Suprapubic skin (tissue), 4 donors: ENCODE results near the gene MED13L. TPM values are rescaled to one million over a fixed set of nuclear protein-coding genes. Genes with fewer than 3 reads are reported as not detected.

Source experiments
- DNase-seq, 2 donors: peaks; one replicate each; pipeline ENCODE4 v3.0.0-alpha.2; 2019; ENCODE audit warnings: low spot score in 2 of 2
- H3K27ac ChIP-seq: fragments of 200-600 bp; sonication (generic); one replicate; pipeline ENCODE4 v1.5.1; 2019
- H3K27me3 ChIP-seq: fragments of 200-600 bp; sonication (generic); one replicate; pipeline ENCODE4 v1.5.1; 2019
- H3K36me3 ChIP-seq: fragments of 200-600 bp; sonication (generic); one replicate; pipeline ENCODE4 v1.5.1; 2019
- H3K4me1 ChIP-seq: fragments of 200-600 bp; sonication (generic); one replicate; pipeline ENCODE4 v1.5.1; 2019
- H3K4me3 ChIP-seq: fragments of 200-600 bp; sonication (generic); one replicate; pipeline ENCODE4 v1.5.1; 2019; ENCODE audit warnings: mild to moderate bottlenecking
- H3K9me3 ChIP-seq: fragments of 200-600 bp; sonication (generic); one replicate; pipeline ENCODE4 v1.5.1; 2019
- CTCF ChIP-seq, 2 donors: fragments of 200-600 bp in 1 of 2; fragments of 450-650 bp in 1 of 2; sonication (generic) in 1 of 2; IDR thresholded peaks; one replicate each; pipeline ENCODE4 v1.5.1; 2016 to 2019; ENCODE audit warnings: antibody characterized with exemption in 2 of 2, mild to moderate bottlenecking in 1 of 2, moderate library complexity in 1 of 2
- EP300 ChIP-seq: sonication (generic); formaldehyde crosslinking; IDR thresholded peaks from one replicate; pipeline ENCODE4 v1.6.1; 2017; ENCODE audit warnings: antibody characterized with exemption
- POLR2A ChIP-seq, 2 donors: fragments of 450-650 bp; IDR thresholded peaks; one replicate each; pipeline ENCODE4 v1.6.1; 2017; ENCODE audit warnings: antibody characterized with exemption in 2 of 2, mild to moderate bottlenecking in 2 of 2, moderate library complexity in 2 of 2
- POLR2AphosphoS5 ChIP-seq, 3 donors: sonication (generic); formaldehyde crosslinking; IDR thresholded peaks; one replicate each; pipeline ENCODE4 v1.6.1; 2017; ENCODE audit warnings: antibody characterized with exemption in 3 of 3
- WGBS: methylation state at CpG from one replicate; pipeline ENCODE4 v1.1.5; 2018; 5-methylcytosine and 5-hydroxymethylcytosine counted together
- total RNA-seq, 4 donors: library from RNA; depleted of rRNA; stranded (reverse); fragments of >200 nt; gene quantifications; one replicate each; pipeline ENCODE4 v1.1.0, GENCODE V29; 2016

MED13L gene
- total RNA-seq, 4 donors from 2014 or later, result 173 to 418 (median 228) TPM

DNA sequence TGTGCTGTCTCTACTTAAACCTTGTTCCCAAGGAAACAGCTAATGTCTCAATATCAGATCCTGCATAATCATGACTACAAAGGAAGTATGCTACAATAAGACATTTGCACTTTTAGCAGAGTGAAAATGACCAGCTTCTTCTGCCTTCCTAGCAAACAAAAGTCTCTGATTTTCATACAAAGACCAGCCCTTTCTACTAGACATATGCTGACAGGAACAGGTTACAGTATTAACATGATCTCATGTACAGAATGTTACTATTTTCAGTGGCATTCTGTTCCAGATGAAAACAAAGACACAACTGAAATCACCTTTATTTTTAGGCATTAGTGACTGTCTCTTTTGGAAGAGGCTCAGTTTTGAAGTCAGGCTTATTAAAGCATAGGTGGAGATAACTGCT, 228.6 kb downstream of the MED13L start:
- Histone ChIP-seq H3K36me3 (no peaks in the 10 kb centered on the region), H3K9me3 (no peaks in the 10 kb centered on the region), H3K4me3 (no peak overlapping the region), H3K27me3 (no peaks in the 10 kb centered on the region), H3K27ac (no peak overlapping the region), H3K4me1 (peaks cover 54% of the 10 kb centered on the region)
- DNase-seq, result no peak
- no peak for TF ChIP-seq POLR2A (IDR thresholded peaks at IDR 0.05)
- no peak for TF ChIP-seq CTCF (IDR thresholded peaks at IDR 0.05)
- TF ChIP-seq EP300, result no peak
- no peak for TF ChIP-seq POLR2AphosphoS5 (IDR thresholded peaks at IDR 0.05)

DNA sequence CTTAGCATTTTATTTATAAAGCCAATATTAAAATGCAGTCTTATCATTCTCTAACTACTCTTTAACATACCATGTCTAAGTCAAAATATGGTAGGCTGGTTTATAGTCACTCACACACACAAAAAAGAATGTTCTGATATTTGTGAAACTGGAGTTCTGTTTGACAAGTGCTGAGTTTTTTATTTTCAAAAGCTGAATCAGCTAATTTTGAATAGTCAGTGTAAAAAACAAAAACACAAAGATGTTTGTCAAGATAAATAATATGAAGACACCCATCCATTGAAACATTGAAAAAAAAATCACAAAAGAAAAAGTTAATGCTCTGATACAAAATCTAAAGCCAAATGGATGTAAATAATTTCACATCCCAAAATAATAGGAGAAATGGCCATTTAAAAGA, 231.5 kb downstream of the MED13L start:
- no peak for DNase-seq
- no peaks in the 10 kb centered on the region for H3K27me3 ChIP-seq
- H3K9me3 ChIP-seq, result no peaks in the 10 kb centered on the region
- H3K4me3 ChIP-seq, result no peak overlapping the region
- H3K27ac ChIP-seq, result no peak overlapping the region
- H3K4me1 ChIP-seq, result peaks cover 46% of the 10 kb centered on the region
- no peaks in the 10 kb centered on the region for H3K36me3 ChIP-seq
- no peak for TF ChIP-seq POLR2AphosphoS5 (IDR thresholded peaks at IDR 0.05)
- TF ChIP-seq CTCF (IDR thresholded peaks at IDR 0.05), result no peak
- no peak for TF ChIP-seq POLR2A (IDR thresholded peaks at IDR 0.05)
- no peak for TF ChIP-seq EP300

DNA sequence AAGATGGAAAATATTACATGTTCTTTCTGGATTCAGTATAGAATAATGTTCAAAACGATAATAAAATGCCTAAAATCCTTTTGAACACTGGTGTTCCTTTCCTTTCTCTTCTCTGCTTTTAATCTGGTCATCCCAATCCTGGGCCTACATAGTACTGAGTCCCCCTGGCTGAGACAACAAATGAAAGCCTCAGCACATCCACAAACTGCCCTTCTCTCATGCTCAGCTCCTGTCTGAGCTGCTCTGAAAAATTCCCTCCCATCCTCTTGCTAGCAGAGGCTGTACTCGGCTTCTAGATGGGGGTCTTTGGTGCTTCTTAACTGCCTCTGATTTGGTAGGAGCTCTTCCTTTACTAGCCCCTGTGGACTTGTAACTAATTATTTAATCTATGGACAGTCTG, 232.3 kb downstream of the MED13L start:
- H3K4me1 ChIP-seq, result peaks cover 39% of the 10 kb centered on the region
- no peak overlapping the region for H3K27ac ChIP-seq
- no peaks in the 10 kb centered on the region for H3K36me3 ChIP-seq
- TF ChIP-seq CTCF (IDR thresholded peaks at IDR 0.05) (no peak), EP300 (no peak), POLR2A (IDR thresholded peaks at IDR 0.05) (no peak), POLR2AphosphoS5 (IDR thresholded peaks at IDR 0.05) (no peak)
- H3K27me3 ChIP-seq, result no peaks in the 10 kb centered on the region
- H3K9me3 ChIP-seq, result no peaks in the 10 kb centered on the region
- DNase-seq, result no peak
- H3K4me3 ChIP-seq, result no peak overlapping the region
- WGBS, result 86% methylated on average over 2 of the region's 2 CpGs

- Histone ChIP-seq H3K36me3 (no peaks in the 10 kb centered on the region), H3K4me1 (peaks cover 27% of the 10 kb centered on the region), H3K27ac (no peak overlapping the region), H3K27me3 (no peaks in the 10 kb centered on the region), H3K9me3 (no peaks in the 10 kb centered on the region), H3K4me3 (no peak overlapping the region)
- TF ChIP-seq CTCF (IDR thresholded peaks at IDR 0.05) (no peak), POLR2AphosphoS5 (IDR thresholded peaks at IDR 0.05) (no peak), EP300 (no peak), POLR2A (IDR thresholded peaks at IDR 0.05) (no peak)
- DNase-seq, result no peak
- whole genome bisulfite sequencing, result 58% methylated on average over 5 of the region's 5 CpGs
These were observed 233.6 kb downstream of the MED13L start for GRCh38 chr12:116043659-116044535.

- Histone ChIP-seq H3K4me3 (no peak overlapping the region), H3K4me1 (peaks cover 19% of the 10 kb centered on the region), H3K27ac (no peak overlapping the region), H3K27me3 (no peaks in the 10 kb centered on the region), H3K9me3 (no peaks in the 10 kb centered on the region), H3K36me3 (no peaks in the 10 kb centered on the region)
- 73% methylated on average over 2 of the region's 2 CpGs for WGBS
- DNase-seq, result no peak
- no peak for TF ChIP-seq CTCF (IDR thresholded peaks at IDR 0.05)
These were observed 237.1 kb downstream of the MED13L start for GRCh38 chr12:116040402-116040801.
